Measurements from ENCODE around the gene SLAMF8.
A peak's percentile ranks its signal among the peaks of the same experiment; 100 is the strongest.

SLAMF8 gene

GRCh38 chr1:159826441-159827101 lies at the start of gene SLAMF8:
Gene SLAMF8, plus strand, starts transcription at chr1:159826873. Its CDS starts 26 bp downstream, at chr1:159826899.
- DNase-seq (ENCODE audit: low read depth), result peak; percentile 60

- no peak for DNase-seq (ENCODE audit: low read depth)
These were observed 48.4 kb upstream of the SLAMF8 start for GRCh38 chr1:159778266-159778665.

- DNase-seq (ENCODE audit: low read depth), result no peak
These were observed 47.2 kb upstream of the SLAMF8 start for GRCh38 chr1:159779403-159779851.

- DNase-seq (ENCODE audit: low read depth), result peak; percentile 98
These were observed 45.8 kb upstream of the SLAMF8 start, which contains the start of gene DUSP23 for GRCh38 chr1:159780583-159781582. Gene DUSP23, plus strand, starts transcription at chr1:159780962. Its CDS starts 139 bp downstream, at chr1:159781101.

GRCh38 chr1:159781992-159782391 lies 44.7 kb upstream of the SLAMF8 start:
- DNase-seq (ENCODE audit: low read depth), result no peak

GRCh38 chr1:159783724-159784123 lies 42.9 kb upstream of the SLAMF8 start:
- DNase-seq (ENCODE audit: low read depth), result no peak

- no peak for DNase-seq (ENCODE audit: low read depth)
These were observed 40.2 kb upstream of the SLAMF8 start for GRCh38 chr1:159786465-159786864.

- DNase-seq (ENCODE audit: low read depth), result no peak
These were observed 39.7 kb upstream of the SLAMF8 start for GRCh38 chr1:159786966-159787365.

- DNase-seq (ENCODE audit: low read depth), result peak; percentile 25
These were observed 36.3 kb upstream of the SLAMF8 start for GRCh38 chr1:159790237-159790917.

- peak; percentile 37 for DNase-seq (ENCODE audit: low read depth)
These were observed 35.6 kb upstream of the SLAMF8 start for GRCh38 chr1:159791031-159791430.

- DNase-seq (ENCODE audit: low read depth), result no peak
These were observed 35.2 kb upstream of the SLAMF8 start for GRCh38 chr1:159791461-159791860.

- no peak for DNase-seq (ENCODE audit: low read depth)
These were observed 31.1 kb upstream of the SLAMF8 start for GRCh38 chr1:159795534-159795933.

GRCh38 chr1:159798893-159799292 lies 27.8 kb upstream of the SLAMF8 start:
- peak; percentile 68 for DNase-seq (ENCODE audit: low read depth)

- no peak for DNase-seq (ENCODE audit: low read depth)
These were observed 27.2 kb upstream of the SLAMF8 start for GRCh38 chr1:159799446-159799985.

- DNase-seq (ENCODE audit: low read depth), result no peak
These were observed 26.3 kb upstream of the SLAMF8 start for GRCh38 chr1:159800177-159800930.

GRCh38 chr1:159802111-159802510 lies 24.6 kb upstream of the SLAMF8 start, which contains the start of gene FCRL6:
Gene FCRL6, plus strand, starts transcription at chr1:159802360. Its CDS starts 65 bp downstream, at chr1:159802425.
- DNase-seq (ENCODE audit: low read depth), result no peak

- DNase-seq (ENCODE audit: low read depth), result no peak
These were observed 22.6 kb upstream of the SLAMF8 start for GRCh38 chr1:159803956-159804689.

- DNase-seq (ENCODE audit: low read depth), result no peak
These were observed 21.7 kb upstream of the SLAMF8 start for GRCh38 chr1:159804924-159805323.

GRCh38 chr1:159815926-159816325 lies 10.7 kb upstream of the SLAMF8 start:
- DNase-seq (ENCODE audit: low read depth), result no peak

GRCh38 chr1:159817276-159818041 lies 9.2 kb upstream of the SLAMF8 start:
- no peak for DNase-seq (ENCODE audit: low read depth)
